Mesenchymal stem cell (in vitro differentiated cells and primary cell): ENCODE data around the gene PCDHGA1.
A peak's percentile ranks its signal among the peaks of the same experiment; 100 is the strongest.
"Not testable (repeated sequence)": the region's sequence is repeated elsewhere in the genome, so short reads cannot be mapped to it uniquely, and the experiment has no call there.

Experiments used
- DNase-seq: peaks from one replicate; pipeline ENCODE4 v3.0.0-alpha.2; 2013
- H2AFZ ChIP-seq: one replicate; pipeline ENCODE4 v1.6.1; 2013; ENCODE audit warnings: low read depth, mild to moderate bottlenecking, control low read depth, inconsistent platforms, low read length, moderate library complexity
- H2AK5ac ChIP-seq: 2 replicates; pipeline ENCODE4 v1.6.1; 2013; ENCODE audit warnings: low read length, moderate library complexity, mild to moderate bottlenecking, inconsistent platforms; ENCODE audit not compliant: severe bottlenecking
- H2BK120ac ChIP-seq: one replicate; pipeline ENCODE4 v1.6.1; 2013; ENCODE audit warnings: low read depth, mild to moderate bottlenecking, inconsistent platforms, low read length, moderate library complexity
- H2BK12ac ChIP-seq, 2 experiments: one replicate each; pipeline ENCODE4 v1.6.1; 2013; ENCODE audit warnings: inconsistent platforms in 2 of 2, low read length in 2 of 2, mild to moderate bottlenecking in 2 of 2, moderate library complexity in 2 of 2, control low read depth in 1 of 2
- H2BK15ac ChIP-seq: one replicate; pipeline ENCODE4 v1.6.1; 2013; ENCODE audit warnings: mild to moderate bottlenecking, low read depth, inconsistent platforms; ENCODE audit not compliant: poor library complexity, severe bottlenecking
- H2BK5ac ChIP-seq: 2 replicates; pipeline ENCODE4 v1.6.1; 2013; ENCODE audit warnings: low read depth, mild to moderate bottlenecking, low read length, control low read depth, inconsistent platforms; ENCODE audit not compliant: poor library complexity, severe bottlenecking
- H3K14ac ChIP-seq, 2 experiments: one replicate each; pipeline ENCODE4 v1.6.1; 2013; ENCODE audit warnings: inconsistent platforms in 2 of 2, low read length in 2 of 2, control low read depth in 1 of 2, mild to moderate bottlenecking in 1 of 2, moderate library complexity in 1 of 2
- H3K18ac ChIP-seq, 2 experiments: one replicate each; pipeline ENCODE4 v1.6.1; 2013; ENCODE audit warnings: inconsistent platforms in 2 of 2, low read length in 2 of 2, control low read depth in 1 of 2, low read depth in 1 of 2, mild to moderate bottlenecking in 1 of 2
- H3K23ac ChIP-seq, 2 experiments: one replicate each; pipeline ENCODE4 v1.6.1; 2013; ENCODE audit warnings: inconsistent platforms in 2 of 2, low read length in 2 of 2, mild to moderate bottlenecking in 2 of 2, moderate library complexity in 2 of 2, control low read depth in 1 of 2
- H3K27ac ChIP-seq: 2 replicates; pipeline ENCODE4 v1.5.1; 2013; ENCODE audit warnings: mild to moderate bottlenecking, moderate library complexity, low read length, control low read depth, inconsistent platforms; ENCODE audit not compliant: poor library complexity, severe bottlenecking
- H3K27me3 ChIP-seq, 2 experiments: 2 replicates each; pipeline versions ENCODE4 v1.6.1 to v1.7.0; 2013; ENCODE audit warnings: low read length in 2 of 2, mild to moderate bottlenecking in 2 of 2, moderate library complexity in 2 of 2, control low read depth in 1 of 2, inconsistent platforms in 1 of 2; ENCODE audit not compliant: control insufficient read depth in 1 of 2, insufficient read depth in 1 of 2
- H3K36me3 ChIP-seq, 2 experiments: 2 replicates each; pipeline versions ENCODE4 v1.6.1 to v1.7.0; 2013; ENCODE audit warnings: low read length in 2 of 2, control low read depth in 1 of 2, inconsistent platforms in 1 of 2, low read depth in 1 of 2, mild to moderate bottlenecking in 1 of 2; ENCODE audit not compliant: insufficient read depth in 2 of 2, control insufficient read depth in 1 of 2
- H3K4ac ChIP-seq, 2 experiments: one replicate each; pipeline ENCODE4 v1.6.1; 2013; ENCODE audit warnings: inconsistent platforms in 2 of 2, low read length in 2 of 2, mild to moderate bottlenecking in 2 of 2, moderate library complexity in 2 of 2, control low read depth in 1 of 2, low read depth in 1 of 2
- H3K4me1 ChIP-seq: 2 replicates; pipeline ENCODE4 v1.6.1; 2013; ENCODE audit warnings: low read depth, low read length, control low read depth; ENCODE audit not compliant: control insufficient read depth, insufficient read depth
- H3K4me2 ChIP-seq: 2 replicates; pipeline ENCODE4 v1.6.1; 2013; ENCODE audit warnings: low read length, mild to moderate bottlenecking, inconsistent platforms; ENCODE audit not compliant: poor library complexity, severe bottlenecking
- H3K4me3 ChIP-seq, 2 experiments: 2 replicates each; pipeline versions ENCODE4 v1.5.1 to v1.7.0; 2013; ENCODE audit warnings: low read length in 2 of 2, mild to moderate bottlenecking in 2 of 2, control low read depth in 1 of 2, low read depth in 1 of 2; ENCODE audit not compliant: insufficient read depth in 1 of 2
- H3K79me1 ChIP-seq: replicated peaks from 2 replicates; pipeline ENCODE4 v1.6.1; 2013; ENCODE audit warnings: mild to moderate bottlenecking, control low read depth, low read length, inconsistent platforms; ENCODE audit not compliant: poor library complexity, severe bottlenecking
- H3K9ac ChIP-seq: 2 replicates; pipeline ENCODE4 v1.7.0; 2013; ENCODE audit warnings: mild to moderate bottlenecking, low read length, moderate library complexity
- H3K9me3 ChIP-seq: 2 replicates; pipeline ENCODE4 v1.7.0; 2013; ENCODE audit warnings: mild to moderate bottlenecking, low read length; ENCODE audit not compliant: control insufficient read depth
- H4K8ac ChIP-seq: one replicate; pipeline ENCODE4 v1.6.1; 2013; ENCODE audit warnings: inconsistent platforms, mild to moderate bottlenecking, low read length, moderate library complexity
- H4K91ac ChIP-seq: one replicate; pipeline ENCODE4 v1.6.1; 2013; ENCODE audit warnings: mild to moderate bottlenecking, low read length, inconsistent platforms
- WGBS: methylation state at CpG from one replicate; pipeline ENCODE4 v1.1.7; 2013; ENCODE audit warnings: mixed read lengths; 5-methylcytosine and 5-hydroxymethylcytosine counted together

PCDHGA1 gene

GRCh38 chr5:141432726-141433125, 102.4 kb downstream of the PCDHGA1 start:
- not testable (repeated sequence) for H2AFZ ChIP-seq, H3K4ac ChIP-seq, H2BK5ac ChIP-seq, H2BK120ac ChIP-seq, H3K4me1 ChIP-seq, H3K23ac ChIP-seq, H3K18ac ChIP-seq, H3K27me3 ChIP-seq, H3K27ac ChIP-seq, H4K91ac ChIP-seq, DNase-seq, H3K9ac ChIP-seq, H4K8ac ChIP-seq, H3K4me2 ChIP-seq, H2BK12ac ChIP-seq, H2BK15ac ChIP-seq, H2AK5ac ChIP-seq, H3K14ac ChIP-seq
- peak overlapping the region in 1 of 2 experiments; percentile 80 for H3K4me3 ChIP-seq
- H3K79me1 ChIP-seq = peaks cover 10% of the 10 kb centered on the region
- 98% methylated on average over 27 of the region's 29 CpGs for WGBS
- peaks cover 6 to 23% of the 10 kb centered on the region in 2 experiments for H3K36me3 ChIP-seq
- H3K9me3 ChIP-seq = peaks cover 17% of the 10 kb centered on the region

GRCh38 chr5:141434006-141434405, 103.7 kb downstream of the PCDHGA1 start:
- Histone ChIP-seq H3K4me2 (no peak overlapping the region), H3K79me1 (peaks cover 9% of the 10 kb centered on the region), H3K4me1 (no peaks in the 10 kb centered on the region), H3K18ac (no peak overlapping the region), H3K4me3 (peak overlapping the region in 1 of 2 experiments; percentile 56), H2AFZ (no peak overlapping the region), H3K27me3 (no peaks in the 10 kb centered on the region), H3K36me3 (peaks cover 0 to 18% of the 10 kb centered on the region in 2 experiments), H3K27ac (no peak overlapping the region), H3K14ac (no peak overlapping the region), H2AK5ac (no peak overlapping the region), H3K9me3 (peaks cover 11% of the 10 kb centered on the region), H3K9ac (no peak overlapping the region), H4K91ac (no peak overlapping the region), H2BK15ac (no peak overlapping the region), H3K4ac (no peak overlapping the region), H2BK120ac (no peak overlapping the region), H4K8ac (no peak overlapping the region), H3K23ac (no peak overlapping the region), H2BK5ac (no peak overlapping the region), H2BK12ac (no peak overlapping the region)
- DNase-seq = no peak
- WGBS = 95% methylated on average over 2 of the region's 2 CpGs

- DNase-seq = no peak
- H3K18ac ChIP-seq = no peak overlapping the region
- H2BK15ac ChIP-seq = no peak overlapping the region
- H2BK120ac ChIP-seq = no peak overlapping the region
- peaks cover 17% of the 10 kb centered on the region for H3K79me1 ChIP-seq
- H3K27ac ChIP-seq = no peak overlapping the region
- no peak overlapping the region for H2BK5ac ChIP-seq
- H3K14ac ChIP-seq = no peak overlapping the region
- no peak overlapping the region for H2AK5ac ChIP-seq
- no peak overlapping the region for H3K23ac ChIP-seq
- no CpG with 5 or more reads among the region's 2 CpGs for WGBS
- H2BK12ac ChIP-seq = no peak overlapping the region
- no peak overlapping the region for H4K91ac ChIP-seq
- H3K4me2 ChIP-seq = no peak overlapping the region
- no peak overlapping the region for H2AFZ ChIP-seq
- H3K9me3 ChIP-seq = peaks cover 8% of the 10 kb centered on the region
- H3K4ac ChIP-seq = no peak overlapping the region
- peaks cover 7 to 12% of the 10 kb centered on the region in 2 experiments for H3K36me3 ChIP-seq
- H3K27me3 ChIP-seq = no peaks in the 10 kb centered on the region
- no peak overlapping the region for H3K9ac ChIP-seq
- no peak overlapping the region for H3K4me3 ChIP-seq
- H3K4me1 ChIP-seq = peaks cover 5% of the 10 kb centered on the region
- H4K8ac ChIP-seq = no peak overlapping the region
These were observed 106.9 kb downstream of the PCDHGA1 start for GRCh38 chr5:141437221-141437620.

- H3K4ac ChIP-seq = no peak overlapping the region
- H2AFZ ChIP-seq = no peak overlapping the region
- no peak overlapping the region for H4K8ac ChIP-seq
- H2BK15ac ChIP-seq = no peak overlapping the region
- no peak overlapping the region for H2BK12ac ChIP-seq
- peaks cover 8% of the 10 kb centered on the region for H3K9me3 ChIP-seq
- H3K18ac ChIP-seq = no peak overlapping the region
- peaks cover 5% of the 10 kb centered on the region for H3K4me1 ChIP-seq
- no peak overlapping the region for H3K4me3 ChIP-seq
- no peak overlapping the region for H3K14ac ChIP-seq
- H3K23ac ChIP-seq = no peak overlapping the region
- no peak overlapping the region for H2AK5ac ChIP-seq
- H3K27me3 ChIP-seq = no peaks in the 10 kb centered on the region
- no peak overlapping the region for H3K9ac ChIP-seq
- peak overlapping the region; percentile 24 for H3K27ac ChIP-seq
- H3K4me2 ChIP-seq = no peak overlapping the region
- no peak overlapping the region for H2BK120ac ChIP-seq
- no peak for DNase-seq
- no peak overlapping the region for H2BK5ac ChIP-seq
- H3K79me1 ChIP-seq = peaks cover 22% of the 10 kb centered on the region
- 88% methylated on average over 10 of the region's 10 CpGs for WGBS
- H4K91ac ChIP-seq = no peak overlapping the region
- H3K36me3 ChIP-seq = peaks cover 7 to 9% of the 10 kb centered on the region in 2 experiments
These were observed 109.3 kb downstream of the PCDHGA1 start for GRCh38 chr5:141439411-141440141.
